Measurements from ENCODE around the gene EYA2.
"Not testable (repeated sequence)": the region's sequence is repeated elsewhere in the genome, so short reads cannot be mapped to it uniquely, and the experiment has no call there.

Gene EYA2

DNA sequence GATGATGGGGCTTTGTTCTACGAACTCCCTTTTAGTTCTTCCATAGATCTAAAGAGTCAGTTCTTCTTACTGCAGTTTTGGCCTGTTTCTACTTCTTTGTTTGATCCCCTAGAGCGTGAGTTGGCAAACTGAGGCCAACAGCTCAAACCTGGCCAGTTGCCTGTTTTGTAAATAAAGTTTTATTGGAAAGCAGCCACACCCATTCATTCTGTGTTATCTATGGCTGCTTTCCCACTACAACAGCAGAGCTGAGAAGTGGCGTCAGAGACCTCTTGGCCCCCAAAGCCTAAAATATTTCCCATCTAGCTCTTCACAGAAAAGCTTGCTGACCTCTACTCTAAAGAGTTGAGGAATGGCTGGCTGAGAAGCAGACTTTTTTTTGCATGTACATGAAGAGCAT is 52.2 kb downstream of the EYA2 start:
- Histone ChIP-seq H3K27me3 (ENCODE audit: control insufficient read depth, insufficient read depth, low read length) (no peaks in the 10 kb centered on the region), H3K36me3 (ENCODE audit: control insufficient read depth, insufficient read depth, low read length) (no peaks in the 10 kb centered on the region), H3K4me3 (ENCODE audit: low read depth, low read length) (no peak overlapping the region), H3K4me1 (ENCODE audit: control insufficient read depth, insufficient read depth, low read length) (peaks cover 10% of the 10 kb centered on the region), H3K9ac (ENCODE audit: low read depth, low read length) (no peak overlapping the region), H3K9me3 (ENCODE audit: control insufficient read depth, insufficient read depth, low read length) (no peaks in the 10 kb centered on the region)

DNA sequence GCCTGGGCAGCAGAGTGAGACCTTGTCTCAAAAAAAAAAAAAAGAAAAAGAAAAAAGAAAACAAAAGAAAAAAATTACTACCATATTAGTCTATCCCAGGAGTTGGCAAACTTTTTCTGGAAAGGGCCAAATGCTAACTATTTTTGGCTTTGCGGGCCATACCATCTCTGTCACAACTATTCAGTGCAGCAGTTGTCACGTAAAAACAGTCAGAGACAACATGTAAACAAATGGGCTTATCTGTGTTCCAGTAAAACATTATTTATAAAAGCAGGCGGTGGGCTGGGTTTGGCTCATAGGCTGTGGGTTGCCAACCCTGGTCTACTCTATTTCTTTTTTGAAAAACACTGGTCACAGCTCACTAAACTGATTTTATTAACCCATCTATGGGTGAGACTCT is 53.4 kb downstream of the EYA2 start:
- Histone ChIP-seq H3K9ac (ENCODE audit: low read depth, low read length) (no peak overlapping the region), H3K9me3 (ENCODE audit: control insufficient read depth, insufficient read depth, low read length) (no peaks in the 10 kb centered on the region), H3K4me1 (ENCODE audit: control insufficient read depth, insufficient read depth, low read length) (peaks cover 10% of the 10 kb centered on the region), H3K4me3 (ENCODE audit: low read depth, low read length) (no peak overlapping the region), H3K36me3 (ENCODE audit: control insufficient read depth, insufficient read depth, low read length) (no peaks in the 10 kb centered on the region), H3K27me3 (ENCODE audit: control insufficient read depth, insufficient read depth, low read length) (no peaks in the 10 kb centered on the region)

DNA sequence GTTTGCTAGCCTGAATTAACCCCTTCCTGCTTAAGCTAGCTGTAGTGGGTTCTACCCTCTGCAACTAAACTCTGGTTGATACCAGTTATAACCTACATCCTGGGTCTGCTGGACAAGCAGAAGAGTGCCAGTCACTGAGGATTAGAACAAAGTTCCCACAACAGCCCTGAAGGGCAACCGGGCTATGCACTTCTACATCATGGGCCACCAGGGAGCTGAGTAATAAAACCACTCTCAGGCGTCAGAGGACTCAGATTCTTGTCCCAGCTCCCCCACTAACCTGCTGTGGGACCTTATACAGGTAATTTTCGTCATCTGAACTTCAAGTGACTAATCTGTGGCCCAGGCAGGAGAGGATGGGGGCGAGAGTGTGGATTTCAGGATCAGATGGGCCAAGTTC is 56.8 kb downstream of the EYA2 start:
- Histone ChIP-seq H3K4me3 (ENCODE audit: low read depth, low read length) (no peak overlapping the region), H3K9me3 (ENCODE audit: control insufficient read depth, insufficient read depth, low read length) (no peaks in the 10 kb centered on the region), H3K9ac (ENCODE audit: low read depth, low read length) (no peak overlapping the region), H3K4me1 (ENCODE audit: control insufficient read depth, insufficient read depth, low read length) (no peaks in the 10 kb centered on the region), H3K36me3 (ENCODE audit: control insufficient read depth, insufficient read depth, low read length) (no peaks in the 10 kb centered on the region), H3K27me3 (ENCODE audit: control insufficient read depth, insufficient read depth, low read length) (no peaks in the 10 kb centered on the region)

DNA sequence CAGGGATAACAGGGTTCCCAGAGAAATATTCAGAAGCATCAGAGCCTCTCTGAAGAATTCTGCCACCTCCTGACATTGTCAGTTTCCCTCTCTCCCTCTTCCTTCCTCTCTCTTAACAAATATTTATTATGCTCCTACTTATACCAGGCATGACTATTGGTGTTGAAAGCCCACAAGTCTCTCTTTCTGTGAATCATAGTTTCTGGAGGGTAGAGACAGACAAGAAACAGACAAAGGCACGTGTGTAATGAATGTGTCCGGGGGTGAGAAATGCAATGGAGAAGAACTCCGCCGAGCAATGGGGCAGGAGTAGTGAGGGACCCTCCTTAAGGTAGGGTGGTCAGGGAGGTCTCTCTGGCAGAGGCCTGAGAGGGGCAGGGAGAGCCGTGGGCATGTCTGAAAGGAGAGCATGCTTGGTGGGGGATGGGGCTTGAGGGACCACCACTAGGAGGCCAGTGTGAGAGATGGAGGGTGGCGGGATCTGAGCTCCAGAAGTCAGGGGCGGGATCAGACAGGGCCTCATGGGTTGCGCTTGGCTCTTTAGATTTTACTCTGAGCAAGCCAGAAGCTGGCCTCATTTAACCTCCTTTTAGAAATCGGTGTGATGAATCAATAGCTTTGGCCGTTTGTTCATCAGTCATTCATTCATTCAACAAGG is 57.3 kb downstream of the EYA2 start:
- no peaks in the 10 kb centered on the region for H3K4me1 ChIP-seq (ENCODE audit: control insufficient read depth, insufficient read depth, low read length)
- no peak overlapping the region for H3K4me3 ChIP-seq (ENCODE audit: low read depth, low read length)
- no peaks in the 10 kb centered on the region for H3K36me3 ChIP-seq (ENCODE audit: control insufficient read depth, insufficient read depth, low read length)
- H3K27me3 ChIP-seq (ENCODE audit: control insufficient read depth, insufficient read depth, low read length) = no peaks in the 10 kb centered on the region
- H3K9me3 ChIP-seq (ENCODE audit: control insufficient read depth, insufficient read depth, low read length) = no peaks in the 10 kb centered on the region
- no peak overlapping the region for H3K9ac ChIP-seq (ENCODE audit: low read depth, low read length)

DNA sequence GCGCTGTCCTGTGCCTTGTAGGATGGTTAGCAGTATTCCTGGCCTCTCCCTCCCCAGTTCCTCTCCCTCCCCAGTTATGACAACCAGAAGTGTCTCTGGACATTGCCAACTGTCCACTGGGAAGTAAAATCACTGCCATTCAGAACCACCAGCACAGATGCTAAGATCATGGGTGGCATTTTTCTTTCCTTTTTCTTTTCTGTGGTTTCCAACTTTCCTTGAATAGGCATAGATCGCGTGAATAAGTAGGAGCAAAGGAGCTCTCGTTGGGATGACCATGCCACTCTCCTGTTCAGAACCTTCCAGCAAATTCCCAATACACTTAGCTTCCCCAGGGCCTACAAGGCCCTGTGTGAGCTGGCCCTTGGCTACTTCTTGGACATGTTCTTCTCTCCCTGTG is 59.0 kb downstream of the EYA2 start:
- no peaks in the 10 kb centered on the region for H3K4me1 ChIP-seq (ENCODE audit: control insufficient read depth, insufficient read depth, low read length)
- H3K36me3 ChIP-seq (ENCODE audit: control insufficient read depth, insufficient read depth, low read length) = no peaks in the 10 kb centered on the region
- no peak overlapping the region for H3K4me3 ChIP-seq (ENCODE audit: low read depth, low read length)
- H3K9ac ChIP-seq (ENCODE audit: low read depth, low read length) = no peak overlapping the region
- no peaks in the 10 kb centered on the region for H3K27me3 ChIP-seq (ENCODE audit: control insufficient read depth, insufficient read depth, low read length)
- H3K9me3 ChIP-seq (ENCODE audit: control insufficient read depth, insufficient read depth, low read length) = no peaks in the 10 kb centered on the region

DNA sequence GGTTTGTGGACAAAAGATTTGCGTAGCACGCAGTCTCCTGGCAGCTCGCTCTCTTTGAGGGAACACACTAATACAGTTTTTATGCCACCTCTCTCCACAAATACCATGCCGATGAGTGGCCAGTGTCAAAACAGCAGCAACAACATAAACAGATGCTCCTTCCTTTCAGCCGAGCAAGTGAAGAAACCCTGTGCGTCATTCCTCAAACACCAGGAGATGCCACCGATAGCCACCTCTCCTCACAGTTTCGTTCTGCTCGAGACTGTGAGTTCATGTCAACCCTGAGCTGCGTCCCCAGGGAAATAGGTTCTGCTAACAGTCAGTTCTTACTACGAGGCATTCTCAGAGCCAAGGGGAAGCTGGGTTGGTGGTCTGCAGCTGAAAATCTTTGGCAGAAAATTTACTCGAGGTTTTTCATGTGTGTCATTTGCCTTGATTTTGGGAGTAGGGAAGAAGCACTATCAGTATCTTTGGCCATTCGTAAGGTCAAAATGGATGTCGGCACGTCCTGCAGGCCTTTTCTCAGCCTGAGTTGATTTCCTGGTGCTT is 59.9 kb downstream of the EYA2 start:
- H3K27me3 ChIP-seq (ENCODE audit: control insufficient read depth, insufficient read depth, low read length) = no peaks in the 10 kb centered on the region
- no peak overlapping the region for H3K9ac ChIP-seq (ENCODE audit: low read depth, low read length)
- no peak overlapping the region for H3K4me3 ChIP-seq (ENCODE audit: low read depth, low read length)
- H3K9me3 ChIP-seq (ENCODE audit: control insufficient read depth, insufficient read depth, low read length) = no peaks in the 10 kb centered on the region
- no peaks in the 10 kb centered on the region for H3K4me1 ChIP-seq (ENCODE audit: control insufficient read depth, insufficient read depth, low read length)
- no peaks in the 10 kb centered on the region for H3K36me3 ChIP-seq (ENCODE audit: control insufficient read depth, insufficient read depth, low read length)

DNA sequence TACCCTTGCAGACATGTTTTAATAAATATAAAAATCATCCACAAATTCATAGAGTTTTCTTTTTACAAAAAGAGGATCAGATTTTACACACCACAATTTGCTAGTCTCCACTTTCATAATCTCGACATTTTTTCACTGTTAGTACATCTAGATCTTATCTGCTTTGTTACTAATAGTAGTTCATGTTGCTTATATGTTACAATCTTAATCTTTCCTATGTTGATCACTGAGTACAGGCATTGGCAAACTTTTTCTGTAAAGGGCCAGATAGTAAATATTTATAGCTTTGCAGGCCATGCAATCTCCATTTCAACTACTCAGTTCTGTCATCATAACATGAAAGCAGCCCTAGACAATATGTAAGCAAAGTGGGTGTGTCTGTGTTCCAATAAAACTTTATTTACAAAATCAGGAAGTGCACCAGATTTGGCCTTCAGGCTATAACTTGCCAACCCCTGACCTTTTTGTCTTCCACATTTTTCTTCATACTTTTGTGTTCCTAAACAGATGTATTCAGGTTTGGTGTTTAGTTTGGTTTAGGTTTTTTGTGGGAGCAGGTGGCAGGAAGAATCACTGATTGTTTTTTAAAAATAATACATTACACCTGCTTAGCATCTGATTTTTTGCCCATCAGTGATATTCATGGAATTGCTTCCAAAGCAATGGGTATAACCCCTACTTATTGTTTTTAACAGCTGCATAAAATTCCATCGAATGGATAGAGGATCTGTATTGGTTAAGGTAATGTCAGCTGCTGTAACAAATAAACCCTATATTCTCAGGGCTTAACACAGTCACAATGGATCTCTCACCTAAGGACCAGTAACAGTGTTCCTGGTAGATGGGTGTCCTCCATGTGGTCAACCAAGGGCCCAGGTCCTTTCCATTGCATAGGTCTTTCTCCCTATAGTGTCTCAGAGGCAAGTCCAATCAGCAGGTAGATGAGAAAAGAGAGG is 61.2 kb downstream of the EYA2 start:
- H3K9ac ChIP-seq (ENCODE audit: low read depth, low read length) = no peak overlapping the region
- H3K4me1 ChIP-seq (ENCODE audit: control insufficient read depth, insufficient read depth, low read length) = no peaks in the 10 kb centered on the region
- no peak overlapping the region for H3K4me3 ChIP-seq (ENCODE audit: low read depth, low read length)
- no peaks in the 10 kb centered on the region for H3K36me3 ChIP-seq (ENCODE audit: control insufficient read depth, insufficient read depth, low read length)
- no peaks in the 10 kb centered on the region for H3K27me3 ChIP-seq (ENCODE audit: control insufficient read depth, insufficient read depth, low read length)
- H3K9me3 ChIP-seq (ENCODE audit: control insufficient read depth, insufficient read depth, low read length) = no peaks in the 10 kb centered on the region

DNA sequence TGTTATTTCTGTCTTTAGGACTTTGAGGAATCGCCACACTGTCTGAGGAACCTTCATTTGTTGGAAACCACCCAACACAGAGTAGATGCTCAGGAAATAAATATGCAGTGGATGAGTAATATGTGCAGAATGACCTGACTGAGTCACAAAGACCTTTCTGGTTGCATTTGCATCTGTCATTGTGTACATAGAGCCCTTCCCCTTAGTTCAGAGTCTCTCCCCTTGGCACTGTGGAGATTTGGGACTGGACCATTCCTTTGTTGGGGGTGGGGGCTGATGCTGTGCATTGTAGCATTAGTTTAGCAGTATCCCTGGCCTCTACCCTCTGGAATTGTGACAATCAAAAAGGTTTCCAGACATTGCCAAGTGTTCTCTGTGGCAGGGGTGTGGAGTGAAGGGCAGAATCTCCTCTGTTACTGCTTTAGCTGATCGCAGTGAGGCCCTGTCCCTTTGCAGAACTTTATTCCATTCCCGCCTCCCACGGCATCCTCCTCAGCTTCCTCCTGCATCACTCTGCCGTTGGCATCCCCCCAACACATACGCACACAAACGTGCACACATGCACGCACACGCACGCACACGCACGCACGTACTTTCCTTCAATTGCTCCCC is 64.5 kb downstream of the EYA2 start:
- H3K27me3 ChIP-seq (ENCODE audit: control insufficient read depth, insufficient read depth, low read length) = no peaks in the 10 kb centered on the region
- H3K9me3 ChIP-seq (ENCODE audit: control insufficient read depth, insufficient read depth, low read length) = no peaks in the 10 kb centered on the region
- no peaks in the 10 kb centered on the region for H3K4me1 ChIP-seq (ENCODE audit: control insufficient read depth, insufficient read depth, low read length)
- no peak overlapping the region for H3K4me3 ChIP-seq (ENCODE audit: low read depth, low read length)
- no peaks in the 10 kb centered on the region for H3K36me3 ChIP-seq (ENCODE audit: control insufficient read depth, insufficient read depth, low read length)
- no peak overlapping the region for H3K9ac ChIP-seq (ENCODE audit: low read depth, low read length)

DNA sequence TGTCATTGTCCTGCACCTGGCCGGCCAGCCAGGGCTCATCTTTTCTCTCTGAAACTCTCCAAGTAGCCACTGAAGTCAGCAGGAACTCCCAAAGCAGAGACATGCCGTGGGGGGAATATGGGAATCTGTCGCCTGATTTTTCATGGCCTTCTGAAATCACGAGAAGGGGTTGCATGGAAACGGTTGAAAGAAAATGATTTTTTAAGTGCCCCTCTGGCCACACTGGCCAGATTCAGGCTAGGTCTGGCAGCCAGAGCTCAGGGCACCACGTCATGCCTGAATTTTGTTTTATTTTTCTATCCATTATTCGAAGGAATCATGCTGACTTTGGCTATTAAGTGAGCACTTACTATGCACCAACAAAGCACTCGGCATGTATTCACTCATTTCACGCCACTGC is 65.2 kb downstream of the EYA2 start:
- Histone ChIP-seq H3K36me3 (ENCODE audit: control insufficient read depth, insufficient read depth, low read length) (no peaks in the 10 kb centered on the region), H3K4me3 (ENCODE audit: low read depth, low read length) (no peak overlapping the region), H3K9ac (ENCODE audit: low read depth, low read length) (no peak overlapping the region), H3K9me3 (ENCODE audit: control insufficient read depth, insufficient read depth, low read length) (no peaks in the 10 kb centered on the region), H3K27me3 (ENCODE audit: control insufficient read depth, insufficient read depth, low read length) (no peaks in the 10 kb centered on the region), H3K4me1 (ENCODE audit: control insufficient read depth, insufficient read depth, low read length) (no peaks in the 10 kb centered on the region)

DNA sequence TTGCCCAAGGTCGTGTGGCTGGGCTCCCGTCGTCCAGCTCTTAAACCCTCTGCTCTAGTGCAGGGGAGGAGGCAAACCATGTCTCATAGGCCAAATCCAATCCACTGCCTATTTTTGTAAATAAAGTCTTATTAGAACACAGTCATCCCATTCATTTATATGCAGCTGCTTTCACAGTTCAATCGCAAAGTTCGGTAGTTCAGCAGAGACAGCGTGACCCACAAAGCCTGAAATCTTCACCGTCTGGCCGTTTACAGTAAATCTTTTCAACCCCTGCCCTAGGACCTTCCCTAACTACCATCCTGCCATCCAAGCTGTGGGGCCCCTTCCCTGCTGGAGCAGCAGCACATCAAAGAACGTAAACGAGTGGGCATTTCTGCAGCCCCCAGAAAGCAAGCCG is 65.9 kb downstream of the EYA2 start:
- Histone ChIP-seq H3K36me3 (ENCODE audit: control insufficient read depth, insufficient read depth, low read length) (no peaks in the 10 kb centered on the region), H3K9ac (ENCODE audit: low read depth, low read length) (no peak overlapping the region), H3K4me1 (ENCODE audit: control insufficient read depth, insufficient read depth, low read length) (no peaks in the 10 kb centered on the region), H3K4me3 (ENCODE audit: low read depth, low read length) (no peak overlapping the region), H3K9me3 (ENCODE audit: control insufficient read depth, insufficient read depth, low read length) (no peaks in the 10 kb centered on the region), H3K27me3 (ENCODE audit: control insufficient read depth, insufficient read depth, low read length) (no peaks in the 10 kb centered on the region)

DNA sequence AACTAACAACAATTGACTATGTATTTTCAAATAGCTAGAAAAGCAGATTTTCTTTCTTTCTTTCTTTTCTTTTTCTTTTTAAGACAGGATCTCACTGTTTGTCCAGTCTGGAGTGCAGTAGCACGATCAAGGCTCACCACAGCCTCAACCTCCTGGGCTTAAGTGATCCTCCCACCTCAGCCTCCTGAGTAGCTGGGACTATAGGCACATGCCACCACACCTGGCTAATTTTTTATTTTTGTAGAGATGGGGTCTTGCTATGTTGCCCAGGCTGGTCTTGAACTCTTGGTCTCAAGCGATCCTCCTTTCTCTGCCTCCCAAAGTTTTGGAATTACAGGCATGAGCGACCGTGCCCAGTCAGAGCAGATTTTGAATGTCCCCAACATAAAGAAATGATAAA is 67.3 kb downstream of the EYA2 start:
- H3K9ac ChIP-seq (ENCODE audit: low read depth, low read length); H3K27me3 ChIP-seq (ENCODE audit: control insufficient read depth, insufficient read depth, low read length); H3K9me3 ChIP-seq (ENCODE audit: control insufficient read depth, insufficient read depth, low read length); H3K36me3 ChIP-seq (ENCODE audit: control insufficient read depth, insufficient read depth, low read length); H3K4me3 ChIP-seq (ENCODE audit: low read depth, low read length); H3K4me1 ChIP-seq (ENCODE audit: control insufficient read depth, insufficient read depth, low read length): not testable (repeated sequence)
